ENCODE data around the gene CCT2. TPM values are rescaled to one million over a fixed set of nuclear protein-coding genes. Genes with fewer than 3 reads are reported as not detected.

Gene CCT2
- total and polyA plus RNA-seq, 2 of the 13 experiments (the other 11 are each of a cell fraction or from before 2014, with no cell fraction given): 209 to 388 TPM

- TF ChIP-seq ZBTB40 (IDR thresholded peaks at IDR 0.05) (no peak), ZBTB40 (CRISPR knock-in tag; IDR thresholded peaks at IDR 0.05) (peak; percentile 93; the same call in 1 of the 2 replicates), ZNF749 (CRISPR knock-in tag; IDR thresholded peaks at IDR 0.05; ENCODE audit: borderline replicate concordance) (peak; percentile 94), NR2F1 (CRISPR knock-in tag; IDR thresholded peaks at IDR 0.05) (no peak), THYN1 (CRISPR knock-in tag; IDR thresholded peaks at IDR 0.05; ENCODE audit: borderline replicate concordance, low read depth) (no peak), ZNF776 (CRISPR knock-in tag; IDR thresholded peaks at IDR 0.05) (peak; percentile 97), FOXP4 (CRISPR knock-in tag; IDR thresholded peaks at IDR 0.05) (peak; percentile 57; the same call in 1 of the 2 replicates), IRF2 (CRISPR knock-in tag; IDR thresholded peaks at IDR 0.05) (peak; percentile 75; the same call in 1 of the 2 replicates), CERS6 (CRISPR knock-in tag; IDR thresholded peaks at IDR 0.05) (0 out of 2 replicates have a peak, but pooled peaks have one; percentile 56), CREM (IDR thresholded peaks at IDR 0.05) (peak; percentile 90), CREM (CRISPR knock-in tag; IDR thresholded peaks at IDR 0.05) (0 out of 2 replicates have a peak, but pooled peaks have one; percentile 18), RBFOX2 (IDR thresholded peaks at IDR 0.05; ENCODE audit: low read depth, low read length) (peak; percentile 97), PHF8 (CRISPR knock-in tag; IDR thresholded peaks at IDR 0.05) (peak; percentile 100), ZNF296 (CRISPR knock-in tag; conservative IDR thresholded peaks at IDR 0.05) (peak; percentile 80; the same call in 1 of the 2 replicates), SNAPC5 (CRISPR knock-in tag; IDR thresholded peaks at IDR 0.05; ENCODE audit: borderline replicate concordance) (no peak), CBFB (CRISPR knock-in tag; IDR thresholded peaks at IDR 0.05) (peak; percentile 75)
These were observed at the start of gene CCT2 (continued) for GRCh38 chr12:69585189-69586062.
